ENCODE data around the gene CCDC184. TPM values are rescaled to one million over a fixed set of nuclear protein-coding genes. Genes with fewer than 3 reads are reported as not detected.

The CCDC184 gene
- total RNA-seq, 3 donors from 2014 or later, result 0.20 to 2.4 (median 0.41) TPM

GRCh38 chr12:48187916-48188695, 4.7 kb downstream of the CCDC184 start:
- Histone ChIP-seq H3K36me3 (ENCODE audit: low read depth) (no peaks in the 10 kb centered on the region), H3K4me1 (ENCODE audit: low read depth) (peaks cover 3% of the 10 kb centered on the region), H3K9me3 (no peaks in the 10 kb centered on the region), H3K4me3 (no peak overlapping the region)
- DNase-seq (no peak), ATAC-seq (no peak)
- TF ChIP-seq, protein P1, sequence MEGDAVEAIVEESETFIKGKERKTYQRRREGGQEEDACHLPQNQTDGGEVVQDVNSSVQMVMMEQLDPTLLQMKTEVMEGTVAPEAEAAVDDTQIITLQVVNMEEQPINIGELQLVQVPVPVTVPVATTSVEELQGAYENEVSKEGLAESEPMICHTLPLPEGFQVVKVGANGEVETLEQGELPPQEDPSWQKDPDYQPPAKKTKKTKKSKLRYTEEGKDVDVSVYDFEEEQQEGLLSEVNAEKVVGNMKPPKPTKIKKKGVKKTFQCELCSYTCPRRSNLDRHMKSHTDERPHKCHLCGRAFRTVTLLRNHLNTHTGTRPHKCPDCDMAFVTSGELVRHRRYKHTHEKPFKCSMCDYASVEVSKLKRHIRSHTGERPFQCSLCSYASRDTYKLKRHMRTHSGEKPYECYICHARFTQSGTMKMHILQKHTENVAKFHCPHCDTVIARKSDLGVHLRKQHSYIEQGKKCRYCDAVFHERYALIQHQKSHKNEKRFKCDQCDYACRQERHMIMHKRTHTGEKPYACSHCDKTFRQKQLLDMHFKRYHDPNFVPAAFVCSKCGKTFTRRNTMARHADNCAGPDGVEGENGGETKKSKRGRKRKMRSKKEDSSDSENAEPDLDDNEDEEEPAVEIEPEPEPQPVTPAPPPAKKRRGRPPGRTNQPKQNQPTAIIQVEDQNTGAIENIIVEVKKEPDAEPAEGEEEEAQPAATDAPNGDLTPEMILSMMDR (IDR thresholded peaks at IDR 0.05), result no peak
- intact Hi-C loops (cut with DNase I, micrococcal nuclease), result no loop called here

- H3K4me3 ChIP-seq, result no peak overlapping the region
- ATAC-seq, result peak; percentile 89
- no peaks in the 10 kb centered on the region for H3K36me3 ChIP-seq (ENCODE audit: low read depth)
- peak in 1 of 3 donors; percentile 90 for DNase-seq
- H3K4me1 ChIP-seq (ENCODE audit: low read depth), result no peaks in the 10 kb centered on the region
- TF ChIP-seq, protein P1 (IDR thresholded peaks at IDR 0.05), result peak; percentile 77
- intact Hi-C loops (cut with DNase I, micrococcal nuclease), result no loop called here
- no peaks in the 10 kb centered on the region for H3K9me3 ChIP-seq
Measured at GRCh38 chr12:48189331-48190125, 6.1 kb downstream of the CCDC184 start.

- H3K36me3 ChIP-seq (ENCODE audit: low read depth), result no peaks in the 10 kb centered on the region
- intact Hi-C loops (cut with DNase I, micrococcal nuclease), result no loop called here
- TF ChIP-seq, protein P1 (IDR thresholded peaks at IDR 0.05), result no peak
- no peaks in the 10 kb centered on the region for H3K9me3 ChIP-seq
- no peaks in the 10 kb centered on the region for H3K4me1 ChIP-seq (ENCODE audit: low read depth)
- no peak overlapping the region for H3K4me3 ChIP-seq
- ATAC-seq (no peak), DNase-seq (no peak)
Measured at GRCh38 chr12:48191096-48191495, 7.7 kb downstream of the CCDC184 start.

DNA sequence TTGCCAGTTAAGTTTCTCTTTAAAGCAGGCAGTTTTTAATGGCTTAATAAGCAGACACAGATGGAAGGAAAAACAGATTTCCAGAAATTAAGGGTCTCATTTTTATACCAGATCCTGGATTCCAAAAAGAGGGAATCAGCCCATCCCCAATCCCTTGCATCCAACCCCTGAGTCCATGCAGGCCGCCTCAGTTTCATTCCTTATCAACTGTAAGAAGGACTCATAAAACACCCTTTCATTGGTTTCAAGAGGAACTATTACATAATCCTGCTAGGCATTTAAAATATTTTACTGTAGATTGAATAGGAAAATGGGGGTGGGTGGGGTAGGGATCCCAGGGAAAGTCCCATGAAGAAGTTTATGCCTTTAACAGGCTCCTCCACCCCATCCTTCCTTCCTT, 9.4 kb downstream of the CCDC184 start:
- TF ChIP-seq, protein P1 (IDR thresholded peaks at IDR 0.05), result no peak
- no peak overlapping the region for H3K4me3 ChIP-seq
- no peaks in the 10 kb centered on the region for H3K4me1 ChIP-seq (ENCODE audit: low read depth)
- H3K36me3 ChIP-seq (ENCODE audit: low read depth), result no peaks in the 10 kb centered on the region
- ATAC-seq (no peak), DNase-seq (no peak)
- H3K9me3 ChIP-seq, result no peaks in the 10 kb centered on the region
- intact Hi-C loops (cut with DNase I, micrococcal nuclease), result no loop called here

- TF ChIP-seq, protein P1 (IDR thresholded peaks at IDR 0.05), result no peak
- Histone ChIP-seq H3K4me1 (ENCODE audit: low read depth) (no peaks in the 10 kb centered on the region), H3K4me3 (no peak overlapping the region), H3K36me3 (ENCODE audit: low read depth) (no peaks in the 10 kb centered on the region), H3K9me3 (no peaks in the 10 kb centered on the region)
- DNase-seq (no peak), ATAC-seq (no peak)
- intact Hi-C loops (cut with DNase I, micrococcal nuclease), result no loop called here
Measured at GRCh38 chr12:48193623-48194022, 10.2 kb downstream of the CCDC184 start.

All from mucosa of descending colon (tissue), 3 donors.